Keratinocyte (primary cell): ENCODE data around the gene PJA2.

Experiments
- EZH2 ChIP-seq: IDR thresholded peaks from one replicate; pipeline ENCODE4 v1.6.1; 2012; ENCODE audit warnings: inconsistent platforms, mild to moderate bottlenecking, low read length, moderate library complexity
- TF ChIP-seq, protein P1 (sequence below), 3 experiments: IDR thresholded peaks in 1 of 3; conservative IDR thresholded peaks in 1 of 3; optimal IDR thresholded peaks in 1 of 3; 2 replicates in 2 of 3; 3 replicates in 1 of 3; pipeline versions ENCODE3 to v1.5.1; 2011; ENCODE audit warnings: low read length in 3 of 3, mild to moderate bottlenecking in 3 of 3, moderate library complexity in 2 of 3, control low read depth in 1 of 3, inconsistent platforms in 1 of 3; ENCODE audit not compliant: insufficient read depth in 2 of 3; ENCODE audit errors: extremely low read depth in 1 of 3

DNA sequence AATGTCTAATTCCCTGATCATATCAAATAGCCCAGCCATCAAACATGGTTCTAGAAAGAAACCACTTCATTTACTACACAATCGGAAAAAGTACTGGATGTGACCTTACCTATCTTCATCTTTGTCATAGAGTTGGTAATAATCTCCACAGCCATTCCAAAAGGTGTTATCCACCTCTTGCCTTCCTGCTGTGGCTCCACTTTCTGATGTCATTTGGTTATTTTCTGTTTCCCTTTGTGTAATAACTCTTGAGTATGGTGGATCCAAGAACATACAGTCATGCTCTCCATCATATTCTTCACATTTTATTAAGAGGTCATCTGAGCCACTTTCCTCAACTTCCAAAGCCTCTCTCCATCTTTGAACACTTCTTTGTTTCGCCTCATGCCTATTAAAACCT is 31.7 kb downstream of the PJA2 start:
- TF ChIP-seq, protein P1, sequence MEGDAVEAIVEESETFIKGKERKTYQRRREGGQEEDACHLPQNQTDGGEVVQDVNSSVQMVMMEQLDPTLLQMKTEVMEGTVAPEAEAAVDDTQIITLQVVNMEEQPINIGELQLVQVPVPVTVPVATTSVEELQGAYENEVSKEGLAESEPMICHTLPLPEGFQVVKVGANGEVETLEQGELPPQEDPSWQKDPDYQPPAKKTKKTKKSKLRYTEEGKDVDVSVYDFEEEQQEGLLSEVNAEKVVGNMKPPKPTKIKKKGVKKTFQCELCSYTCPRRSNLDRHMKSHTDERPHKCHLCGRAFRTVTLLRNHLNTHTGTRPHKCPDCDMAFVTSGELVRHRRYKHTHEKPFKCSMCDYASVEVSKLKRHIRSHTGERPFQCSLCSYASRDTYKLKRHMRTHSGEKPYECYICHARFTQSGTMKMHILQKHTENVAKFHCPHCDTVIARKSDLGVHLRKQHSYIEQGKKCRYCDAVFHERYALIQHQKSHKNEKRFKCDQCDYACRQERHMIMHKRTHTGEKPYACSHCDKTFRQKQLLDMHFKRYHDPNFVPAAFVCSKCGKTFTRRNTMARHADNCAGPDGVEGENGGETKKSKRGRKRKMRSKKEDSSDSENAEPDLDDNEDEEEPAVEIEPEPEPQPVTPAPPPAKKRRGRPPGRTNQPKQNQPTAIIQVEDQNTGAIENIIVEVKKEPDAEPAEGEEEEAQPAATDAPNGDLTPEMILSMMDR (optimal IDR thresholded peaks at IDR 0.05 in 1 of 3, IDR thresholded peaks at IDR 0.05 in 1 of 3, conservative IDR thresholded peaks at IDR 0.05 in 1 of 3; ENCODE audit: extremely low read depth in 1 of 3, insufficient read depth in 2 of 3, low read length in 3 of 3): no peak
- no peak for TF ChIP-seq EZH2
